GM18867 (cell line): ENCODE results near the gene EPS8L2.

Experiments used
- ATAC-seq: cut with Tn5 transposase; IDR thresholded peaks from one replicate; pipeline ENCODE4 v1.9.1; 2021; ENCODE audit warnings: mild to moderate bottlenecking, moderate library complexity; ENCODE audit not compliant: unreplicated experiment

EPS8L2 gene

DNA sequence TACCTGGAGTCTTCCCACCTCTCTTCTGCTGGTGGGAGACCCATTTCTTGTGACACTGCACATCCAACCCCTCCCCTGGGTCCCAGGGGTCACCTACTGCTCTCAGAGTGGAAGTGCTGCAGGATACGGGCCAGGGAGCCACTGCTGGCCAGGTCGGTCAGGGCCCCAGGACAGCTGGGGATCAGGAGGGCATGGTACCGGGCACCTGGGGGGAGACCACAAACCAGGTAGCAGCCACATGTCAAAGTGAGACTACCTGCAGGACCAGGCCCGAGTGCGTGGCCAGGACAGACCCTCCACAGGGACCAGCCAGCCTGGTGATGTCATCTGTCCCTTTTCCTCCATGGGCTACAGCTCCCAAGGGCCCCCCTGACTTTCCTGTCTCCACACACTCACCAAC lies 67.4 kb downstream of the EPS8L2 start:
- ATAC-seq = no peak

DNA sequence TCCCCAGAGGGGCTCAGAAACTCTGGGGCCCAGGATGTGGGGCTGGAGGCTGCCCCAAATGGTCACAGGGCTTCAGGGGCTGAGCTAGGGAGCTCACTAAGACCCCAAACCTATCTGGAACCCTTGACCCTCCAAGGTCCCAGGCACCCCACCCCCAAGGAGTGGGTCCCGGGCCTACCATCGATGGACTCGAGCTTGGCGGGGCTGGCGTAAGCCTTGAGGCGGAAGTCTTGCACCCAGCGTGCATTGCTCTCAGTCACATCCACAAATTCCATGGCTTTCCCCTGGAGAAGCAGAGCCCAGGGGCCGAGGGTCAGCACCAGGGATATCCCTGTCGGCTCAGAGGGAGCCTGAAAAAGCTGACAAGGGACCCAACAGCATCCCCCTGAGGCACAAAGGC lies 67.8 kb downstream of the EPS8L2 start:
- ATAC-seq = no peak

DNA sequence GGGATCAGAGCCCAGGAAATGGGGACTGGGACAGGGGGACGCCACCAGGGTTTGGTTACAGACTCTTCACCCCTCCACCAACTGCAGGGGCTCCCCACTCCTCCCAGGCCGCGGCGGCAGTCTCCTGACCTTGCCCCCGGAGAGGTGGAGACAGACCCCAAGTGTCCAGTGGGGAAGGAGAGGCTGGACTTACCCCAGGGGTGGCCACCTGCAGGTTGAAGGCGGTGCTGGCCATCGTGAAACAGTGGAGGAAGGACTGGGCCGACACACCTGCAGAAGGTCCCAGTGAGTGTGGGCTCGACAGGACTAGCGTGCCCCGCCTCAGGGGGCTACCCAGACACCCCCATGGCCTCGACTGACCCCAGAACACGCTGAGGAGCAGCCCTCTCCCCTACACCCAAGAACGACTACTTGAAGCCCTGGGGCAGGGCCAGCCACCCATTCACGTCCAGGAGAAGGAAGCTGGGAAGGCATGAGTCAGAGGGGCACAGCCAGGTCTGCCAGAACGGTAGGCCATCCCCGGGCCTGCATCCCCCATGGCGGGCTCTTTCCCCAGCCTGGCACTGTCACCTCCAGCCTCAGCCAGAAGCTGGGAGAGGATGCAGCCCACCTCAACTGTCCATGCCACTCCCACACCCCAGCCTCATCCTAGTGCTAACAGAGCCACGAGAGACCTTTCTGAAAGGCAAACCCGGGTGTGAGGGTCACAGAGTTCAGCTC lies 69.0 kb downstream of the EPS8L2 start:
- ATAC-seq = no peak

- ATAC-seq = no peak
Measured at GRCh38 chr11:776263-776560, 70.2 kb downstream of the EPS8L2 start.

GRCh38 chr11:776561-777287 lies 70.7 kb downstream of the EPS8L2 start:
- peak; percentile 30 for ATAC-seq
